Mesendoderm (in vitro differentiated cells): ENCODE results near the gene FKTN.

Source experiments
- DNase-seq: peaks from one replicate; pipeline ENCODE4 v3.0.0; 2013
- H2AK5ac ChIP-seq: 2 replicates; pipeline ENCODE4 v1.6.1; 2013; ENCODE audit warnings: low read length, inconsistent platforms
- H2BK120ac ChIP-seq: 2 replicates; pipeline ENCODE4 v1.6.1; 2013; ENCODE audit warnings: low read depth, mild to moderate bottlenecking, low read length, moderate library complexity, mixed read lengths
- H2BK15ac ChIP-seq: replicated peaks from 2 replicates; pipeline ENCODE4 v1.6.1; 2013; ENCODE audit warnings: low read depth, mild to moderate bottlenecking, moderate library complexity
- H2BK5ac ChIP-seq: 2 replicates; pipeline ENCODE4 v1.6.1; 2013; ENCODE audit warnings: low read length, inconsistent platforms
- H3K18ac ChIP-seq: 2 replicates; pipeline ENCODE4 v1.6.1; 2013; ENCODE audit warnings: mild to moderate bottlenecking, low read length, mixed read lengths
- H3K23ac ChIP-seq: one replicate; pipeline ENCODE4 v1.6.1; 2013; ENCODE audit warnings: low read length
- H3K27ac ChIP-seq: 2 replicates; pipeline ENCODE4 v1.5.1; 2013; ENCODE audit warnings: low read depth, mild to moderate bottlenecking, inconsistent platforms, low read length, moderate library complexity
- H3K27me3 ChIP-seq: 2 replicates; pipeline ENCODE4 v1.6.1; 2013; ENCODE audit warnings: low read length, control low read depth, mild to moderate bottlenecking, inconsistent platforms; ENCODE audit not compliant: insufficient read depth, poor library complexity
- H3K36me3 ChIP-seq: 2 replicates; pipeline ENCODE4 v1.6.1; 2013; ENCODE audit warnings: low read length, inconsistent platforms; ENCODE audit not compliant: control insufficient read depth, insufficient read depth
- H3K4ac ChIP-seq: one replicate; pipeline ENCODE4 v1.6.1; 2013; ENCODE audit warnings: low read depth, mild to moderate bottlenecking, low read length, moderate library complexity
- H3K4me1 ChIP-seq: 2 replicates; pipeline ENCODE4 v1.6.1; 2013; ENCODE audit warnings: low read depth, low read length, inconsistent platforms; ENCODE audit not compliant: control insufficient read depth
- H3K4me2 ChIP-seq: 2 replicates; pipeline ENCODE4 v1.6.1; 2013; ENCODE audit warnings: low read length
- H3K4me3 ChIP-seq: 2 replicates; pipeline ENCODE4 v1.5.1; 2013; ENCODE audit warnings: mild to moderate bottlenecking, low read length
- H3K56ac ChIP-seq: one replicate; pipeline ENCODE4 v1.6.1; 2013; ENCODE audit warnings: low read length
- H3K79me1 ChIP-seq: 2 replicates; pipeline ENCODE4 v1.6.1; 2013; ENCODE audit warnings: low read length, inconsistent platforms
- H3K79me2 ChIP-seq: 2 replicates; pipeline ENCODE4 v1.6.1; 2013; ENCODE audit warnings: mild to moderate bottlenecking, low read length; ENCODE audit not compliant: control insufficient read depth, insufficient read depth
- H3K9ac ChIP-seq: 2 replicates; pipeline ENCODE4 v1.6.1; 2013; ENCODE audit warnings: low read length, inconsistent platforms
- H4K5ac ChIP-seq: one replicate; pipeline ENCODE4 v1.6.1; 2013; ENCODE audit warnings: low read length
- H4K8ac ChIP-seq: one replicate; pipeline ENCODE4 v1.6.1; 2013; ENCODE audit warnings: low read depth, mild to moderate bottlenecking, control low read depth, low read length, moderate library complexity
- WGBS: extraction: QIAGEN DNeasy Blood & Tissue Kit; methylation state at CpG from one replicate; pipeline ENCODE4 v1.1.7; 2013; ENCODE audit warnings: low lambda C conversion rate, missing lambda C conversion rate; ENCODE audit not compliant: insufficient coverage; ENCODE audit errors: extremely low coverage; 5-methylcytosine and 5-hydroxymethylcytosine counted together

Gene FKTN

DNA sequence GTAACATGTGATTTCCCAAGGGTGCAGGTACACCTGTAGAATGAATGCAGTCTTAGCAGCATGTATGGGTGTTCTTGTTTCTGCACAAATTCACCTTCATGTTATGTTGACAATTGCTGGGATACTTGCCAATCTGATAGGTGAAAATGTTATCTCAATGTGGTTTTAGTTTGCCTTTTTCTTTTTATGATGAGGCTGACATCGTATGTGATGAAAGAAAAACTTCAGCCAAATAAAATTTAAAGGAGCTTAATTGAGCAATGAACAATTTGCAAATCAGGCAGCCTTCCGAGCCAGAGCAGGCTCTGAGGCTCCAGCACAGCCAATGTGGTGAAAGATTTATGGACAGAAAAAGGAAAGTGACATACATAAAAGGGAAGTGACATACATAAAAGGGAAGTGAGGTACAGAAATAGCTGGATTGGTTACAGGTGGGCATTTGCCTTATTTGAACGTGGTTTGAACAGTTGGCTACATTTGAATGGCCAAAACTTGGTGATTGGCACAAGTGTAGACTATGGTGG lies 114.8 kb downstream of the FKTN start:
- no peak for DNase-seq
- H3K4me3 ChIP-seq = no peak overlapping the region
- H3K27ac ChIP-seq = no peak overlapping the region
- H2BK5ac ChIP-seq = no peak overlapping the region
- no peak overlapping the region for H3K9ac ChIP-seq
- H3K23ac ChIP-seq = no peak overlapping the region
- no peaks in the 10 kb centered on the region for H3K27me3 ChIP-seq
- H4K5ac ChIP-seq = no peak overlapping the region
- no peak overlapping the region for H3K4ac ChIP-seq
- no peak overlapping the region for H3K4me2 ChIP-seq
- H3K36me3 ChIP-seq = no peaks in the 10 kb centered on the region
- H4K8ac ChIP-seq = no peak overlapping the region
- H2BK15ac ChIP-seq = no peak overlapping the region
- no peak overlapping the region for H2AK5ac ChIP-seq
- H2BK120ac ChIP-seq = no peak overlapping the region
- peaks cover 5% of the 10 kb centered on the region for H3K4me1 ChIP-seq
- no peak overlapping the region for H3K56ac ChIP-seq
- H3K18ac ChIP-seq = no peak overlapping the region
- H3K79me2 ChIP-seq = no peaks in the 10 kb centered on the region
- H3K79me1 ChIP-seq = no peaks in the 10 kb centered on the region
- WGBS = no CpG with 5 or more reads among the region's 3 CpGs

DNA sequence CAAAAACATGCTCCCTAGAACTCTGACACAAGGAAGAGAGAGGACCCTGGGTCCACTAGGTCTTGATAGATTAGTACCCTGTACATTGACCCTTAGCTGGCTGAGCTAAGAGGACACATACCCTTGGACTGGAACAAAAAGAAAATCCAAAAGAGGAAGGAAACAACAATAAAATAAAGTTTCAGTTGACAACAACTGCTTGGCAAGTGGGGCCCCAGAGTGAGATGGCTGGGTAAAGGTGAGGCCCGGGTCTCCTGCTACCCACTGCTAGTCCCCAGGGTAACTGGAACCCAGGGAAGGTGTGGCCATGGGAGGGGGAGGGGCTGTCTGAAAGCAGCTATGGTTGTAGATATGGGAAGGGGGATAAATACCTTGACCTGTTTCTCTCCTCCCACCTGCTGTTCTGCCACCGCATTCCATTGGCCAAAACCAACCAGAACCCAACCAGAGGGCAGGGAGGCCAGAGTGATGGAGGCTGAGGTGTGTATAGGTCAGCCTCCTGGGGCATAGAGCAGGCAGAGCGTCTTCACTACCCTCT lies 116.0 kb downstream of the FKTN start:
- H2BK120ac ChIP-seq = no peak overlapping the region
- no peak overlapping the region for H3K4me2 ChIP-seq
- no peaks in the 10 kb centered on the region for H3K79me2 ChIP-seq
- H3K18ac ChIP-seq = no peak overlapping the region
- no peak overlapping the region for H3K23ac ChIP-seq
- H3K79me1 ChIP-seq = no peaks in the 10 kb centered on the region
- no peak overlapping the region for H2BK15ac ChIP-seq
- no peak overlapping the region for H3K9ac ChIP-seq
- no peak overlapping the region for H3K4ac ChIP-seq
- H4K5ac ChIP-seq = no peak overlapping the region
- H3K27ac ChIP-seq = no peak overlapping the region
- no peak for DNase-seq
- no peaks in the 10 kb centered on the region for H3K27me3 ChIP-seq
- no peak overlapping the region for H4K8ac ChIP-seq
- H3K56ac ChIP-seq = no peak overlapping the region
- H3K4me1 ChIP-seq = peaks cover 5% of the 10 kb centered on the region
- H3K4me3 ChIP-seq = no peak overlapping the region
- H3K36me3 ChIP-seq = no peaks in the 10 kb centered on the region
- WGBS = no CpG with 5 or more reads among the region's 3 CpGs
- no peak overlapping the region for H2BK5ac ChIP-seq
- H2AK5ac ChIP-seq = no peak overlapping the region

DNA sequence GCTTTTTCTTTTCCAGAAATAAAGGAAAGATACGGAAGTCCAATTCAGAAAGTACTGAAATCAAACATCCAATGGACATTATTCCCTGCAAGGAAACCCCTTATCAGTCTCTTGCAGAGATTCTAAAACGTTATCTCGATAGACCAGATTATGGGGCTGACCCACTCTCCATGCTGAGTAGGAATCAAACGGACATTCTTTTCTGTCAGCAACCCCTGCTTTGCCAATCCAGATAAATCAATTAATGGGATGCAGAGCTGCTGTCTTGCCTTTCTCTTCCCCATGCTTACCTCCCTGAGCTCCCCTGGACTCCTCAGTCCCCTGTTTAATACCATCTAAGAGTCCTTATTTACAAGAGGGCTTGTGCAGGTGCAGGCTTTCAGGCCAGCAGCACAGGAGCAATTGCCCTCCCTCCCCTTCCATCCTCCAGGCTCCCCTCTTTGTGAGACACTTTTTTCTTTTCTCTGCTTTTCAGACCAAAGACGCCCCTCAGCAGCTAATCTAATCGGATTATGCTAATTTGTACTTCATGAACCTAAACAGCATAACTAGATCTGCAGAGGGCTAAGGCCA lies 118.5 kb downstream of the FKTN start:
- DNase-seq = peak; percentile 77
- Histone ChIP-seq H3K23ac (no peak overlapping the region), H4K5ac (no peak overlapping the region), H3K36me3 (no peaks in the 10 kb centered on the region), H3K79me2 (no peaks in the 10 kb centered on the region), H2BK120ac (no peak overlapping the region), H3K27ac (no peak overlapping the region), H3K27me3 (no peaks in the 10 kb centered on the region), H4K8ac (no peak overlapping the region), H2BK5ac (no peak overlapping the region), H3K56ac (no peak overlapping the region), H2AK5ac (no peak overlapping the region), H3K4me1 (peaks cover 8% of the 10 kb centered on the region), H3K79me1 (no peaks in the 10 kb centered on the region), H3K9ac (no peak overlapping the region), H3K4me2 (no peak overlapping the region), H3K4me3 (no peak overlapping the region), H3K18ac (no peak overlapping the region), H3K4ac (no peak overlapping the region), H2BK15ac (no peak overlapping the region)
- WGBS = no CpG with 5 or more reads among the region's 6 CpGs

DNA sequence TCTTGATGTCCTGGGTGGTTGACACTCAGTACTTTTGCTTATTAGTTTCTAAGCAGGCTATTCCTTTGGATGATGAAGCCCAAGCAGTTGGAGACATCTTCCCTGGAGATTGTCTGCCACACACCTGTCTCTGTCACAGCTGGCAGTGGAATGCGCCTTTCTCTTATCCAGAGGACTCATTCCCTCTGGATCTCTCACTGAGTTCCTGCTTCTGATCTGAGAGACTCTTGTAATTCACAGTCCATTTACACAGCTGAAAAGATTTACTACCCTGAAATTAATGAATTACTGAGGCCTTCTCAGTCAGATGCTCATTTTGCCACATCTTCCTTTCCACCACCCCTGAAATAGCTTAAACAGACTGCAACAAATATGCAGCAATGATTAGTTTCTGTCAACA lies 120.2 kb downstream of the FKTN start:
- DNase-seq = peak; percentile 68
- H4K8ac ChIP-seq = no peak overlapping the region
- H3K23ac ChIP-seq = no peak overlapping the region
- H4K5ac ChIP-seq = no peak overlapping the region
- H3K36me3 ChIP-seq = no peaks in the 10 kb centered on the region
- no peak overlapping the region for H2AK5ac ChIP-seq
- no peak overlapping the region for H3K9ac ChIP-seq
- H3K79me2 ChIP-seq = no peaks in the 10 kb centered on the region
- no peak overlapping the region for H2BK5ac ChIP-seq
- H2BK120ac ChIP-seq = no peak overlapping the region
- H2BK15ac ChIP-seq = no peak overlapping the region
- H3K4me1 ChIP-seq = peaks cover 8% of the 10 kb centered on the region
- WGBS = no CpG with 5 or more reads among the region's 1 CpG
- H3K27me3 ChIP-seq = no peaks in the 10 kb centered on the region
- no peak overlapping the region for H3K4me2 ChIP-seq
- no peak overlapping the region for H3K56ac ChIP-seq
- H3K27ac ChIP-seq = peak overlapping the region; percentile 8
- no peak overlapping the region for H3K4ac ChIP-seq
- H3K79me1 ChIP-seq = no peaks in the 10 kb centered on the region
- H3K18ac ChIP-seq = no peak overlapping the region
- no peak overlapping the region for H3K4me3 ChIP-seq

DNA sequence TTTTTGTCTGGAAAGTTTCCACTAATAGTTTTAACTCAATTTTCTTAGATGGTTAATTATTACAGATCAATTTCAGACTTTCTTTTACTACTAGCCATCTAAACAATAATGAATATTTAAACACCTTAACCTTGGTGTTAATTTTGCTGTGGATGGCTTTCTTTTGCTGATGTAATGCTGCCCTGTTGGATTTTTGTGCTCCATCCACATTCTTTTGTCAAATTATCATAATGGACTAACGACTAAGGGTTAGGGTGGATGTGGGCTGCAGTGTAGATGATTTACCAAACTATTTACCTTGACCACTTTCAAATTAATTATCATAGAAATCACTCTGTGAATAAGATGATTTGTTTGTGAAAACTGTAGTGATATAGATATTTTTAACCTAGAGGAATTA lies 120.8 kb downstream of the FKTN start:
- no peak overlapping the region for H4K5ac ChIP-seq
- no peak overlapping the region for H3K4ac ChIP-seq
- WGBS = no CpG with 5 or more reads among the region's 1 CpG
- H2BK15ac ChIP-seq = no peak overlapping the region
- H3K4me3 ChIP-seq = no peak overlapping the region
- H3K18ac ChIP-seq = no peak overlapping the region
- no peak overlapping the region for H3K4me2 ChIP-seq
- H3K79me1 ChIP-seq = no peaks in the 10 kb centered on the region
- DNase-seq = no peak
- H3K4me1 ChIP-seq = peaks cover 8% of the 10 kb centered on the region
- no peaks in the 10 kb centered on the region for H3K79me2 ChIP-seq
- H3K36me3 ChIP-seq = no peaks in the 10 kb centered on the region
- no peak overlapping the region for H3K27ac ChIP-seq
- H3K23ac ChIP-seq = no peak overlapping the region
- H3K9ac ChIP-seq = no peak overlapping the region
- H4K8ac ChIP-seq = no peak overlapping the region
- H3K27me3 ChIP-seq = no peaks in the 10 kb centered on the region
- no peak overlapping the region for H2BK5ac ChIP-seq
- H3K56ac ChIP-seq = no peak overlapping the region
- no peak overlapping the region for H2BK120ac ChIP-seq
- H2AK5ac ChIP-seq = no peak overlapping the region
